ENCODE measurements around the gene AKR7A2.

Gene AKR7A2

GRCh38 chr1:19312782-19313635, 1.1 kb upstream of the AKR7A2 start:
- Histone ChIP-seq H3K4me3 (replicated peaks; ENCODE audit: low read depth, low read length) (peak overlapping the region; percentile 80), H3K27me3 (replicated peaks; ENCODE audit: control insufficient read depth, insufficient read depth, low read length) (no peaks in the 10 kb centered on the region), H3K36me3 (ENCODE audit: control insufficient read depth, insufficient read depth, low read length) (no peaks in the 10 kb centered on the region; the same call in 1 of the 2 replicates)
- peak; percentile 48 for DNase-seq (ENCODE audit: extremely low read depth, insufficient read length)
- TF ChIP-seq CTCF (IDR thresholded peaks at IDR 0.05; ENCODE audit: insufficient read depth, low read length, poor library complexity, severe bottlenecking) = no peak

GRCh38 chr1:19311503-19311930, 427 bp downstream of the AKR7A2 start:
- Histone ChIP-seq H3K27me3 (replicated peaks; ENCODE audit: control insufficient read depth, insufficient read depth, low read length) (no peaks in the 10 kb centered on the region), H3K4me3 (replicated peaks; ENCODE audit: low read depth, low read length) (peak overlapping the region; percentile 82), H3K36me3 (ENCODE audit: control insufficient read depth, insufficient read depth, low read length) (no peaks in the 10 kb centered on the region; the same call in 1 of the 2 replicates)
- no peak for TF ChIP-seq CTCF (IDR thresholded peaks at IDR 0.05; ENCODE audit: insufficient read depth, low read length, poor library complexity, severe bottlenecking)
- no peak for DNase-seq (ENCODE audit: extremely low read depth, insufficient read length)

- no peaks in the 10 kb centered on the region for H3K27me3 ChIP-seq (replicated peaks; ENCODE audit: control insufficient read depth, insufficient read depth, low read length)
- no peak for DNase-seq (ENCODE audit: extremely low read depth, insufficient read length)
- TF ChIP-seq CTCF (IDR thresholded peaks at IDR 0.05; ENCODE audit: insufficient read depth, low read length, poor library complexity, severe bottlenecking) = no peak
- peak overlapping the region; percentile 82 for H3K4me3 ChIP-seq (replicated peaks; ENCODE audit: low read depth, low read length)
- no peaks in the 10 kb centered on the region; the same call in 1 of the 2 replicates for H3K36me3 ChIP-seq (ENCODE audit: control insufficient read depth, insufficient read depth, low read length)
Measured at GRCh38 chr1:19310720-19311502, 1.0 kb downstream of the AKR7A2 start.

GRCh38 chr1:19310061-19310460, 1.9 kb downstream of the AKR7A2 start:
- TF ChIP-seq CTCF (IDR thresholded peaks at IDR 0.05; ENCODE audit: insufficient read depth, low read length, poor library complexity, severe bottlenecking) = no peak
- no peak for DNase-seq (ENCODE audit: extremely low read depth, insufficient read length)
- Histone ChIP-seq H3K27me3 (replicated peaks; ENCODE audit: control insufficient read depth, insufficient read depth, low read length) (no peaks in the 10 kb centered on the region), H3K4me3 (replicated peaks; ENCODE audit: low read depth, low read length) (no peak overlapping the region), H3K36me3 (ENCODE audit: control insufficient read depth, insufficient read depth, low read length) (peaks cover 2% of the 10 kb centered on the region)

- no peaks in the 10 kb centered on the region for H3K27me3 ChIP-seq (replicated peaks; ENCODE audit: control insufficient read depth, insufficient read depth, low read length)
- H3K4me3 ChIP-seq (replicated peaks; ENCODE audit: low read depth, low read length) = no peak overlapping the region
- H3K36me3 ChIP-seq (ENCODE audit: control insufficient read depth, insufficient read depth, low read length) = peaks cover 2% of the 10 kb centered on the region
- no peak for TF ChIP-seq CTCF (IDR thresholded peaks at IDR 0.05; ENCODE audit: insufficient read depth, low read length, poor library complexity, severe bottlenecking)
- no peak for DNase-seq (ENCODE audit: extremely low read depth, insufficient read length)
Measured at GRCh38 chr1:19309123-19309813, 2.7 kb downstream of the AKR7A2 start.
